Left cardiac atrium (tissue), 4 donors: ENCODE measurements around the gene ANKRD40CL. TPM values are rescaled to one million over a fixed set of nuclear protein-coding genes. Genes with fewer than 3 reads are reported as not detected.

ENCODE experiments used
- ATAC-seq, 2 donors: fragments of 200-7000 bp; cut with Tn5 transposase; one replicate each; pipeline ENCODE4 v1.9.1; 2020; ENCODE audit warnings: mild to moderate bottlenecking in 2 of 2, moderate library complexity in 2 of 2
- DNase-seq: peaks from one replicate; pipeline ENCODE4 v3.0.0-alpha.2; 2020
- intact Hi-C, 2 donors: fragments of 100-400 bp; cut with DNase I; formaldehyde crosslinking; loops; one replicate each; pipeline versions ENCODE4 v1.14.1 to v1.15.1; 2022 to 2023
- total RNA-seq, 2 donors: library from RNA; stranded (reverse); fragmentation: NEBNext Ultra II Directional; extraction: Animal tissue kit (Norgen Biotek cat#: 25700); gene quantifications; one replicate each; pipeline ENCODE4 v1.2.1, GENCODE V29; 2021
- donor health status: DM: no; HTN: yes; CAD: no.
- donor health status: DM: no; HTN: yes; CAD: no; lungs with severe emphysema.
- donor health status: DM: yes; HTN: yes; CAD: no.
- donor health status: Dilated cardiomyopathy.

ANKRD40CL gene
- total RNA-seq, 2 donors from 2014 or later: not detected

GRCh38 chr17:50766222-50767023 lies 895 bp downstream of the ANKRD40CL start:
- intact Hi-C loops: no loop called here
- ATAC-seq: no peak
- DNase-seq: no peak

DNA sequence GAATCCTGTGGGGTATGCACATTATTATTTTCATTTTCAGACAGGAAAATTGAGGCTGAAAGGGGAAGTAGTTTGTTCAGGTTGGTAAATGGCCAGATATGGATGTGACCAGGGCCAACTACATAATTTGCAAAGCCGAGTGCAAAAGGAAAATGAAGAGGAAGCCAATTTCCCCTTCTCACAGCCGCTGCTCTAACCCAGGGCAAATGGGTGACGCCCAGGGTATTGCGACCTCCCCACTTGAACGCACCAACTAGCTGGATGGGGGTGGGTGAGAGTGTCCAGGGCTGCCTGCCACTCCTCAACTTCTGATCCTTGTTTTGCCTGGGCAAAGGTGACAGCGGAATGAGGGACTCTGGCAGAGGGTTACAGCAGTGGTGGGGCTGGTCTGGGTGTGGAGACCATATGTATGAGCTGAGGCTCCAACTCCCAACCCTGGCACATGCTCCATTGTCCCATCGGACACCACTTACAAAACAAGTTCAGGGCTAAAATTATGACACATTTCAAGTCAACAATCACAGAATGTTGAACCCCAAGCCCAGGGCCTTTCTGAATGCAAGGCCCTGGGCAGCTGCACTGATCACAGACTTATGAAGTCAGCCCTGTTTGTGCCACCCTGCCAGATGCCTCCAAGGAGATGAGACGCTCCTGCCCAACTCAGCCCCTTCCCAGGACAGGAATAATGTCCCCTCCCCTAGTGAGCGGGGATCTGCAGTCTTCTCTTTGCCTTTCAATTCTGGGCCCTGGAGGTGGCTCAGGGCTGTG lies 1.7 kb downstream of the ANKRD40CL start:
- no peak for DNase-seq
- ATAC-seq: peak; percentile 52 to 71
- intact Hi-C loops: no loop called here

- intact Hi-C loops: no loop called here
- DNase-seq (no peak), ATAC-seq (no peak)
These were observed 2.6 kb downstream of the ANKRD40CL start for GRCh38 chr17:50764734-50765149.

DNA sequence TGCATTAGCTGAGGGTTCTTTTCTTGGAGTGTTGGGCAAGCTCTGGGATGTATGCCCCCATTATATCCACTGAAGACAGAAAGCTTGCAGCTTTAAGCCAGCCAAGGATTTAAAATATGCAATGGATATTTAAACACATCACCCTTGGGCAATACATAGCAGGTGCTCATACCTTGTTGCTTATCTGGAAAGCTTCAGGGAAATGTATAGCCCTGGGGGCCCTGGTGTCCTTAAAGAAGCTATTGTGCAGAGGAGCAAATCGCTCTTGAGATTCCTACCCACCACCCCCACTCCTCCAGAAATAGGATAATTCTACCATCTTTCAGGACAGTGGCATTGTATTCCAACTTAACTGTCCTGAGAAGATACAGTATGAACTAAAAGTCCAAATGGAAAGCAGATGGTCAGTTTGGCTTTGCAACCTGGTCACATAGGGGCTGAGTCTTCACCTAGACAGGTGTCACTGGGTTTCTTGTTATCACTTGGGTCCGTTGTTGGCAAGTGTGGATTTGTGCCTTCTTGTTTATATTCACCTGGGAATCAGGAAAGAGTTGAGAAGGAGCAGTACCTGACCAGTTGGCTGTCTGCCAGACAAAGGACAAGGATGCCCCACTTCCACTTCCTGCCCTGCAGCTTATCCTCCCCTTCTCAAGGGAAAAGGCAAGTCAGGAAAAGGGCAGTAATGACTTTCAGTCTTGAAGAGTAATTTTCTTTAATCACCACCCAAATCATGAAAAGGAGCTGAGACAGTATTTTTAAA lies 3.4 kb downstream of the ANKRD40CL start:
- DNase-seq: no peak
- no peak for ATAC-seq
- intact Hi-C loops: no loop called here

- intact Hi-C loops: no loop called here
- DNase-seq: no peak
- ATAC-seq: no peak
These were observed 5.1 kb downstream of the ANKRD40CL start for GRCh38 chr17:50762177-50762576.

- ATAC-seq (peak; percentile 24 to 35), DNase-seq (no peak)
- intact Hi-C loops: no loop called here
These were observed 8.3 kb downstream of the ANKRD40CL start for GRCh38 chr17:50758989-50759544.

- intact Hi-C loops: no loop called here
- DNase-seq (no peak), ATAC-seq (no peak)
These were observed 8.8 kb downstream of the ANKRD40CL start for GRCh38 chr17:50758524-50758923.

- DNase-seq: no peak
- intact Hi-C loops: no loop called here
- no peak for ATAC-seq
These were observed 12.8 kb downstream of the ANKRD40CL start for GRCh38 chr17:50754521-50754920.

- peak in 1 of 2 donors; percentile 44 for ATAC-seq
- intact Hi-C loops: no loop called here
- no peak for DNase-seq
These were observed 18.1 kb downstream of the ANKRD40CL start for GRCh38 chr17:50749245-50749644.

- ATAC-seq: no peak
- intact Hi-C loops: no loop called here
- DNase-seq: no peak
These were observed 21.7 kb downstream of the ANKRD40CL start for GRCh38 chr17:50745631-50746030.

DNA sequence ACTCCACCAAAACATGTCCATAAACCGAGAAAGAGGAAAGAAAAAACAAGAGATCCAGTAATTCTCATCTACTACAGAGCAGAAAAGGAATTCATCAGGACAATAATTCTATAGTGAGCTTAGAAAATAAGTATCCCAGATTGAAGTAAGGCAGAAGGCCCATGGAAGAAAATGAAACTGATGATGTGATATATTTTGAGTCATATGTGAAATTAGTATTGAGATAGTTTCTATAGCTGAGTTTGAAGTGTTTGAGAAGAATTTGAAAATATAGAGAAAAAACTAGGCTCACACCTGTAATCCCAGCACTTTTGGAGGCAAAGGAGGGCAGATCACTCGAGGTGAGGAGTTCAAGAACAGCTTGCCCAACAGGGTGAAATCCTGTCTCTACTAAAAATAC lies 28.2 kb downstream of the ANKRD40CL start:
- no peak for ATAC-seq
- DNase-seq: no peak
- intact Hi-C loops: no loop called here

- DNase-seq (no peak), ATAC-seq (peak in 1 of 2 donors; percentile 46)
- intact Hi-C loops: no loop called here
These were observed 30.1 kb downstream of the ANKRD40CL start for GRCh38 chr17:50737118-50737698.

DNA sequence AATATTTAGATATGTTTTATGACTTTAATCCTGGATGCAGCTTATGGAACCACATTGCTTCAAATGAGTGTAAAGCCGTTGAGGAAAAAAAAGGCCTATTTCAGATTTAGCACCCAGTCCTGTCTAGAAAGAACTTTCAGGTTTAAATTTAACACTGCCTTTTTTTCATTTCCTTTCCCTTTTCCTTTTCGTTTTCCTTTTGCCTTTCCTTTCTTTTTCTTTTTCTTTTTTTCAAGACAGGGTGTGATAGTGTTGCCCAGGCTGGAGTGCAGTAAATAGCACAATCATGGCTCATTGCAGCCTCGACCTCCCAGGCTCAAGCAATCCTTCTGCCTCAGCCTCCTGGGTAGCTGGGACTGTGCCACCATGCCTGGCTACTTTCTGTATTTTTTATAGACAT lies 32.0 kb downstream of the ANKRD40CL start:
- no peak for ATAC-seq

DNA sequence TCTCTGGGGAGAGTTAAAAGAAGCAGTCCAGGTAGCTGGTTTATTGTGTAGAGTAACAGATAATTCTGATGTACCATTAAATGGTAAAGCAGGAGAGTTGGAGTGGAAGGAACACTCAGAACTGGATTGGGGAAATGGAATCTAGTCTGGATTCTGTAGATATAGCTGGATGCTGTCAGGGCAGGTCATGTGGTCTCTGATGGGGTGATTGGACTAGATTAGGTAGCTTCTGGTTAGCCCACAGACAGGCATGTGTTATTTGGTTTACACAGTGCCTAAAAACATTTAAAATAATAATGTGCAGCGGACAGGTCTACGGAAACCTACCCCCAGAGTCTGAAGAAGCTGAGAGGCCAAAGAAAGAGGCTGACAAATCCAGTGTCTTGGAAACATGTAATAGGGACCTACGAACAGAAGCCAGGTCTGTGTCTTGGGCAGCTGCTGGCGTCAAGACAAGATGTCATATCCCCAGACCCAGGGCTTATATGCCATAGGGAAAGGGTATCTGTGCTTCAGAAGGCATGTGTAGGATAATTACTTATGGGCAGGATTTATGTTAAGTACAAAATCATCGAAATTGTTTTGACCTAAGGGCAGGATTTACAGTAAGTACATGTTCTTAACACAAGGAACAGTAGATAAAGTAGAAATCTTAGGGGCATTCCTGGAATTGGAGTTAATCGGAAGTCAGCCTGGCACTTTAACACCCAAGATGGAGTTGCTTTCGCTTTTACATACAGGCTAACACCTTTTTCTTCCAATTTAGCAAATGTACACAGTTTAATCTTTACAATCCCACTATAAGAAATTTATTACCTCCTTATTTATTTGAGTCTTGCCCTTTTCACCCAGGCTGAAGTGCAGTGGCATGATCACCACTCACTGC lies 35.5 kb downstream of the ANKRD40CL start:
- ATAC-seq (peak in 1 of 2 donors; percentile 11), DNase-seq (no peak)
- intact Hi-C loops: no loop called here

More for the DNA sequence above, 32.0 kb downstream of the ANKRD40CL start:
- no peak for DNase-seq
- intact Hi-C loops: no loop called here

DNA sequence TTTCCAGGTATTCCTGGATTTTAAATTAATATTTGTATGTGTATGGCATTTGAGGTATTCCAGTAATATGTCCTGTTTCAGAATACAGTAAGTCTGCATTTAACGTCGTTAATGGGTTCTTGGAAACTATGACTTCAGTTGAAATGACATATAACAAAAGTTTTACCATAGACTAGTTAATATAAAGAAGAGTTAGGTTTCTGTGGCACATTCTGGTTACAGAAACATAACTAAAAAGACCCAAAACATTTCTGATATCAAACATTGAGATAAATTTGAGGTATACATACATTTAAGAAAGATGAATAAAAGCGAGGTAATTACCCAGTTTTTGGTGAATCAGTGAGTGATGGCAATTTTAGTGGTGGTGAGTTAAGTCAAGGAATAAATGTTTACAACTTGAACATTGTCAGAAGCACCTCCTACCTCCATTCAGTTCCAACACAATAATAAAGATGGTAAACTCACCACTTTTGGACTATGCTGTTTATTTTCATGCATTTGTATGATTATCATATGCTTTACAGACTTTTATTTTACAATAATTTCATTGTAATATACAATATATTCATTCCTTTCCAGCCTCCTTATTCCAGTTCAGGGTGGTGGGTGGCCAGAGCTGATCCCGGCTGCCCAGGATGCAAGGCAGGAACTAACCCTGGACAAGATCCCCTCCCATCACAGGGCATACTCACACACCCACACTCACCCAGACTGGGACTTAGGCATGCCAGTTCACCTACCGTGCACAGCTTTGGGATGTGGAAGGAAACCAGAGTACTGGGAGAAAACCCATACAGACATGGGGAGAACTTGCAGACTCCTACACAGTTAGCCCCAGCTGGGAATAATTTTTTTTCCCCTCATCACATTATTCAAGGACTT lies 38.2 kb downstream of the ANKRD40CL start:
- DNase-seq: no peak
- intact Hi-C loops: no loop called here
- ATAC-seq: no peak

GRCh38 chr17:50728112-50728429 lies 39.2 kb downstream of the ANKRD40CL start:
- DNase-seq (no peak), ATAC-seq (no peak)

More at GRCh38 chr17:50728112-50728429, 39.2 kb downstream of the ANKRD40CL start:
- intact Hi-C loops: no loop called here
